ENCODE measurements around the gene TMPRSS3. TPM values are rescaled to one million over a fixed set of nuclear protein-coding genes. Genes with fewer than 3 reads are reported as not detected.

TMPRSS3 gene
- total and polyA plus RNA-seq, 9 of the 15 experiments (the other 6 are each of a cell fraction or from before 2014, with no cell fraction given) = 0.07 TPM; not detected in 8

DNA sequence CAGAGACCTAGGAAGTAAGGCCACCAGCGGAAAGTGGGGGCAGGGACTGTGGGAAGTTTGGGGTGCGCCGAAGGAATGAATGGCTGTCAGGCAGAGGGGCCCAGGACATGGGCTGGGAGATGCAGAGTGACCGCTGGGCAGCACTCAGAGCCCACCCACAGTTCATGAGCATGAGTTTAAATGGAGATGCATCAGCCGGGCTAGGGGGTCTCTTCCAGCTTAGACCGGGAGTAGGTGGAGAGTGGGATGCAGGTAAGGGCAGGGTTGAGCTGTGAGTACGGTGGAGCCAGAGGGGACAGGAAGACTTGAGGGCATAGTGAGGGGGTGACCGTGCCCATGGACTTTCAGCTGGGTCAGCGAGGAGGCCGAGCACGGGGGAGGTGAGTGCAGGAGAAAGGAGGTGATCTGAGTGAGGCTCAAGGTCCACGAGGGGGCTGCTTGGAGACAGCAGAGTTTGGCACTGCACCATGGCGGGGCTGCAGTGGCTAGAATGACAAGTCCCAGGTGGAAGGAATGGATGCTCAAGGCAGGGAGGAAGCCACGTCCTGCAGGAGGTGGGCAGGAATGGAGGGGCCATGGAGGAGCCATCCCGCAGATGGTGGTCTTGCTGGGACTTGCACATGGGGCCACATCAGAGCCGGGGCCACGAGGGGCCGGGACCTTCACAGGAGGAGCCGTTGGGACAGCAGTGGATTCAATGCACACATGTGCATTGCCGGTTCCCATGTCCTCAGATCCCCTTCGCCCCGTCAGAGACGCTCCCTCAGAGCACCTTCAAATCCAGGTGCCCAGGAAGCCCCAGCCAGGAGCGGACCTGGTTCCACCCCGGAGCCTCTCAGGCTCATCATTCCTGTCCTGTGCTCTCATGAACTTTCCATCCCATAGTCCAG lies 42.7 kb upstream of the TMPRSS3 start:
- WGBS (ENCODE audit: insufficient coverage, low coverage, missing lambda C conversion rate) = 26% methylated on average over 25 of the region's 25 CpGs
- in situ Hi-C loops (cut with MboI) = no loop called here
- no peak overlapping the region for H3K4me3 ChIP-seq
- TF ChIP-seq RFX1 (IDR thresholded peaks at IDR 0.05) (no peak), ZNF77 (CRISPR knock-in tag; IDR thresholded peaks at IDR 0.05) (no peak), KLF1 (tag; IDR thresholded peaks at IDR 0.05) (no peak), HDAC3 (IDR thresholded peaks at IDR 0.05; ENCODE audit: borderline replicate concordance, partially characterized antibody) (no peak), RBM17 (IDR thresholded peaks at IDR 0.05; ENCODE audit: borderline replicate concordance, low read depth, low read length) (no peak), OTX1 (CRISPR knock-in tag; IDR thresholded peaks at IDR 0.05) (no peak), ELF2 (CRISPR knock-in tag; IDR thresholded peaks at IDR 0.05) (no peak), ZNF224 (CRISPR knock-in tag; IDR thresholded peaks at IDR 0.05) (no peak)
- TF ChIP-seq, protein P1, sequence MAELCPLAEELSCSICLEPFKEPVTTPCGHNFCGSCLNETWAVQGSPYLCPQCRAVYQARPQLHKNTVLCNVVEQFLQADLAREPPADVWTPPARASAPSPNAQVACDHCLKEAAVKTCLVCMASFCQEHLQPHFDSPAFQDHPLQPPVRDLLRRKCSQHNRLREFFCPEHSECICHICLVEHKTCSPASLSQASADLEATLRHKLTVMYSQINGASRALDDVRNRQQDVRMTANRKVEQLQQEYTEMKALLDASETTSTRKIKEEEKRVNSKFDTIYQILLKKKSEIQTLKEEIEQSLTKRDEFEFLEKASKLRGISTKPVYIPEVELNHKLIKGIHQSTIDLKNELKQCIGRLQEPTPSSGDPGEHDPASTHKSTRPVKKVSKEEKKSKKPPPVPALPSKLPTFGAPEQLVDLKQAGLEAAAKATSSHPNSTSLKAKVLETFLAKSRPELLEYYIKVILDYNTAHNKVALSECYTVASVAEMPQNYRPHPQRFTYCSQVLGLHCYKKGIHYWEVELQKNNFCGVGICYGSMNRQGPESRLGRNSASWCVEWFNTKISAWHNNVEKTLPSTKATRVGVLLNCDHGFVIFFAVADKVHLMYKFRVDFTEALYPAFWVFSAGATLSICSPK (IDR thresholded peaks at IDR 0.05; ENCODE audit: borderline replicate concordance) = no peak
- TF ChIP-seq, protein P2, sequence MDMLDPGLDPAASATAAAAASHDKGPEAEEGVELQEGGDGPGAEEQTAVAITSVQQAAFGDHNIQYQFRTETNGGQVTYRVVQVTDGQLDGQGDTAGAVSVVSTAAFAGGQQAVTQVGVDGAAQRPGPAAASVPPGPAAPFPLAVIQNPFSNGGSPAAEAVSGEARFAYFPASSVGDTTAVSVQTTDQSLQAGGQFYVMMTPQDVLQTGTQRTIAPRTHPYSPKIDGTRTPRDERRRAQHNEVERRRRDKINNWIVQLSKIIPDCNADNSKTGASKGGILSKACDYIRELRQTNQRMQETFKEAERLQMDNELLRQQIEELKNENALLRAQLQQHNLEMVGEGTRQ (CRISPR knock-in tag; IDR thresholded peaks at IDR 0.05) = no peak
- TF ChIP-seq, protein P3, sequence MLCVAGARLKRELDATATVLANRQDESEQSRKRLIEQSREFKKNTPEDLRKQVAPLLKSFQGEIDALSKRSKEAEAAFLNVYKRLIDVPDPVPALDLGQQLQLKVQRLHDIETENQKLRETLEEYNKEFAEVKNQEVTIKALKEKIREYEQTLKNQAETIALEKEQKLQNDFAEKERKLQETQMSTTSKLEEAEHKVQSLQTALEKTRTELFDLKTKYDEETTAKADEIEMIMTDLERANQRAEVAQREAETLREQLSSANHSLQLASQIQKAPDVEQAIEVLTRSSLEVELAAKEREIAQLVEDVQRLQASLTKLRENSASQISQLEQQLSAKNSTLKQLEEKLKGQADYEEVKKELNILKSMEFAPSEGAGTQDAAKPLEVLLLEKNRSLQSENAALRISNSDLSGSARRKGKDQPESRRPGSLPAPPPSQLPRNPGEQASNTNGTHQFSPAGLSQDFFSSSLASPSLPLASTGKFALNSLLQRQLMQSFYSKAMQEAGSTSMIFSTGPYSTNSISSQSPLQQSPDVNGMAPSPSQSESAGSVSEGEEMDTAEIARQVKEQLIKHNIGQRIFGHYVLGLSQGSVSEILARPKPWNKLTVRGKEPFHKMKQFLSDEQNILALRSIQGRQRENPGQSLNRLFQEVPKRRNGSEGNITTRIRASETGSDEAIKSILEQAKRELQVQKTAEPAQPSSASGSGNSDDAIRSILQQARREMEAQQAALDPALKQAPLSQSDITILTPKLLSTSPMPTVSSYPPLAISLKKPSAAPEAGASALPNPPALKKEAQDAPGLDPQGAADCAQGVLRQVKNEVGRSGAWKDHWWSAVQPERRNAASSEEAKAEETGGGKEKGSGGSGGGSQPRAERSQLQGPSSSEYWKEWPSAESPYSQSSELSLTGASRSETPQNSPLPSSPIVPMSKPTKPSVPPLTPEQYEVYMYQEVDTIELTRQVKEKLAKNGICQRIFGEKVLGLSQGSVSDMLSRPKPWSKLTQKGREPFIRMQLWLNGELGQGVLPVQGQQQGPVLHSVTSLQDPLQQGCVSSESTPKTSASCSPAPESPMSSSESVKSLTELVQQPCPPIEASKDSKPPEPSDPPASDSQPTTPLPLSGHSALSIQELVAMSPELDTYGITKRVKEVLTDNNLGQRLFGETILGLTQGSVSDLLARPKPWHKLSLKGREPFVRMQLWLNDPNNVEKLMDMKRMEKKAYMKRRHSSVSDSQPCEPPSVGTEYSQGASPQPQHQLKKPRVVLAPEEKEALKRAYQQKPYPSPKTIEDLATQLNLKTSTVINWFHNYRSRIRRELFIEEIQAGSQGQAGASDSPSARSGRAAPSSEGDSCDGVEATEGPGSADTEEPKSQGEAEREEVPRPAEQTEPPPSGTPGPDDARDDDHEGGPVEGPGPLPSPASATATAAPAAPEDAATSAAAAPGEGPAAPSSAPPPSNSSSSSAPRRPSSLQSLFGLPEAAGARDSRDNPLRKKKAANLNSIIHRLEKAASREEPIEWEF (CRISPR knock-in tag; IDR thresholded peaks at IDR 0.05) = no peak
- TF ChIP-seq, protein P4, sequence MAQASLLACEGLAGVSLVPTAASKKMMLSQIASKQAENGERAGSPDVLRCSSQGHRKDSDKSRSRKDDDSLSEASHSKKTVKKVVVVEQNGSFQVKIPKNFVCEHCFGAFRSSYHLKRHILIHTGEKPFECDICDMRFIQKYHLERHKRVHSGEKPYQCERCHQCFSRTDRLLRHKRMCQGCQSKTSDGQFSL (CRISPR knock-in tag; IDR thresholded peaks at IDR 0.05) = no peak
- TF ChIP-seq, protein P4 (tag; IDR thresholded peaks at IDR 0.05) = no peak

More for the DNA sequence above, 42.7 kb upstream of the TMPRSS3 start:
- ChIA-PET CTCF (ENCODE audit: low intra/inter-chr PET ratio) (no interaction called here), POLR2A (interaction anchor here (0.5 kb wide), 1 partner anchor 147 kb away, joined by 3 read pairs; no protein-coding TSS in a partner anchor)
- Histone ChIP-seq H3K27me3 (ENCODE audit: control insufficient read depth in 2 of 2, insufficient read depth in 2 of 2, low read length in 2 of 2) (peaks cover 0 to 4% of the 10 kb centered on the region in 2 experiments; a peak in 2 of 5 replicates), H3K79me2 (ENCODE audit: control insufficient read depth, insufficient read depth, low read length) (no peaks in the 10 kb centered on the region), H3K9me1 (ENCODE audit: control insufficient read depth, insufficient read depth, low read length) (no peaks in the 10 kb centered on the region), H4K20me1 (replicated peaks; ENCODE audit: control insufficient read depth, insufficient read depth, low read length) (peaks cover 3% of the 10 kb centered on the region; the same call in 1 of the 2 replicates), H3K4me1 (replicated peaks in 1 of 2; ENCODE audit: control insufficient read depth in 2 of 2, insufficient read depth in 2 of 2, low read length in 2 of 2) (peaks cover 7 to 10% of the 10 kb centered on the region in 2 experiments; a peak in 3 of 5 replicates), H3K9me3 (replicated peaks; ENCODE audit: control insufficient read depth, insufficient read depth, low read depth, low read length) (no peaks in the 10 kb centered on the region), H3K4me2 (ENCODE audit: insufficient read depth, low read length) (no peak overlapping the region), H2AFZ (ENCODE audit: low read depth, low read length) (no peak overlapping the region), H3K9ac (ENCODE audit: insufficient read depth in 1 of 2, low read depth in 2 of 2, low read length in 2 of 2) (no peak overlapping the region; a peak in 1 of 4 replicates), H3K36me3 (ENCODE audit: control insufficient read depth, insufficient read depth, low read length) (no peaks in the 10 kb centered on the region), H3K27ac (ENCODE audit: extremely low read depth, low read depth, low read length) (no peak overlapping the region)
- no peak for ATAC-seq
- BruUV-seq (replicated peaks) = no TSS peak
- no peak for FAIRE-seq
- intact Hi-C loops (cut with micrococcal nuclease) = no loop called here
- no peak for DNase-seq (ENCODE audit: extremely low read depth in 1 of 4, low spot score in 3 of 4)
